Naive thymus-derived CD8-positive, alpha-beta T cell (primary cell): ENCODE measurements around the gene IFITM1. TPM values are rescaled to one million over a fixed set of nuclear protein-coding genes. Genes with fewer than 3 reads are reported as not detected.

Source experiments
- polyA plus RNA-seq, 3 donors: library from polyadenylated mRNA; unstranded; fragments of 300-500 nt; fragmentation: Illumina TruSeq; gene quantifications; one replicate each; pipeline ENCODE4 v1.2.3, GENCODE V29; 2021
- total RNA-seq, 8 experiments: library from RNA in 2 of 8; stranded (reverse) in 2 of 8; gene quantifications; one replicate each; pipeline ENCODE4 v1.2.3 and lab custom pipeline; 2021 to 2026

Gene IFITM1
- total and polyA plus RNA-seq, 5 experiments from 2014 or later: 90.0 to 2,198 (median 1,833) TPM

Other genes starting within 250 kb of the IFITM1 start
- not detected for gene SCGB1C1, start 121.0 kb upstream of the IFITM1 start, total RNA-seq
- not detected for gene SCGB1C1, start 121.0 kb upstream of the IFITM1 start, polyA plus RNA-seq
- gene BET1L, start 106.6 kb upstream of the IFITM1 start, total RNA-seq: 100 to 1,000 TPM; 110 to 122 TPM
- 10 to 100 TPM; 24.0 to 75.2 (median 59.2) TPM for gene BET1L, start 106.6 kb upstream of the IFITM1 start, polyA plus RNA-seq
- 10 to 100 TPM; 92.7 to 93.4 TPM for gene RIC8A, start 106.3 kb upstream of the IFITM1 start, total RNA-seq
- gene RIC8A, start 106.3 kb upstream of the IFITM1 start, polyA plus RNA-seq: 10 to 100 TPM; 68.6 to 93.1 (median 76.7) TPM
- 10 to 100 TPM; 33.6 to 33.7 TPM for gene SIRT3, start 77.7 kb upstream of the IFITM1 start, total RNA-seq
- 10 to 100 TPM in 2 of 3 donors, 1 to 10 TPM in 1; 6.5 to 14.6 (median 10.9) TPM for gene SIRT3, start 77.7 kb upstream of the IFITM1 start, polyA plus RNA-seq
- 10 to 100 TPM; 94.4 to 99.0 TPM for gene PSMD13, start 77.1 kb upstream of the IFITM1 start, total RNA-seq
- gene PSMD13, start 77.1 kb upstream of the IFITM1 start, polyA plus RNA-seq: 100 to 1,000 TPM; 196 to 223 (median 208) TPM
- gene NLRP6, start 35.6 kb upstream of the IFITM1 start, total RNA-seq: 10 to 100 TPM; 28.6 to 32.0 TPM
- gene NLRP6, start 35.6 kb upstream of the IFITM1 start, polyA plus RNA-seq: 10 to 100 TPM in 2 of 3 donors, 1 to 10 TPM in 1; 9.1 to 25.9 (median 19.1) TPM
- gene PGGHG, start 24.9 kb upstream of the IFITM1 start, total RNA-seq: 100 to 1,000 TPM; 662 to 707 TPM
- 10 to 100 TPM in 2 of 3 donors, 1 to 10 TPM in 1; 8.1 to 14.9 (median 11.2) TPM for gene PGGHG, start 24.9 kb upstream of the IFITM1 start, polyA plus RNA-seq
- not detected for gene IFITM5, start 14.5 kb upstream of the IFITM1 start, total RNA-seq
- gene IFITM5, start 14.5 kb upstream of the IFITM1 start, polyA plus RNA-seq: not detected
- gene IFITM2, start 6.2 kb upstream of the IFITM1 start, total RNA-seq: 100 to 1,000 TPM; 115 to 122 TPM
- gene IFITM2, start 6.2 kb upstream of the IFITM1 start, polyA plus RNA-seq: 1,000 to 10,000 TPM; 2,345 to 2,732 (median 2,362) TPM
- gene IFITM3, start 6.8 kb downstream of the IFITM1 start, total RNA-seq: 10 to 100 TPM; 11.3 to 11.9 TPM
- 100 to 1,000 TPM in 2 of 3 donors, 10 to 100 TPM in 1; 45.1 to 202 (median 196) TPM for gene IFITM3, start 6.8 kb downstream of the IFITM1 start, polyA plus RNA-seq
- gene B4GALNT4, start 55.5 kb downstream of the IFITM1 start, total RNA-seq: under 1 TPM; 0.16 to 0.39 TPM
- 1 to 10 TPM in 1 of 3 donors, not detected in 2; 1.3 TPM for gene B4GALNT4, start 55.5 kb downstream of the IFITM1 start, polyA plus RNA-seq
- gene PKP3, start 80.2 kb downstream of the IFITM1 start, total RNA-seq: under 1 TPM; 0.16 to 0.29 TPM
- gene PKP3, start 80.2 kb downstream of the IFITM1 start, polyA plus RNA-seq: under 1 TPM in 2 of 3 donors, not detected in 1; 0.15 to 0.47 TPM
- 100 to 1,000 TPM; 332 to 337 TPM for gene SIGIRR, start 101.0 kb downstream of the IFITM1 start, total RNA-seq
- gene SIGIRR, start 101.0 kb downstream of the IFITM1 start, polyA plus RNA-seq: 100 to 1,000 TPM; 195 to 233 (median 206) TPM
- gene ANO9, start 128.0 kb downstream of the IFITM1 start, total RNA-seq: 10 to 100 TPM; 70.1 to 78.6 TPM
- 1 to 10 TPM; 4.8 to 8.6 (median 7.3) TPM for gene ANO9, start 128.0 kb downstream of the IFITM1 start, polyA plus RNA-seq
- gene PTDSS2, start 136.2 kb downstream of the IFITM1 start, total RNA-seq: 10 to 100 TPM; 25.9 to 30.2 TPM
- 10 to 100 TPM in 2 of 3 donors, 1 to 10 TPM in 1; 9.0 to 13.0 (median 11.6) TPM for gene PTDSS2, start 136.2 kb downstream of the IFITM1 start, polyA plus RNA-seq
- gene RNH1, start 193.2 kb downstream of the IFITM1 start, total RNA-seq: 100 to 1,000 TPM; 102 to 107 TPM
- 100 to 1,000 TPM; 152 to 198 (median 170) TPM for gene RNH1, start 193.2 kb downstream of the IFITM1 start, polyA plus RNA-seq
- 10 to 100 TPM; 36.2 to 40.7 TPM for gene HRAS, start 221.5 kb downstream of the IFITM1 start, total RNA-seq
- gene HRAS, start 221.5 kb downstream of the IFITM1 start, polyA plus RNA-seq: 10 to 100 TPM in 2 of 3 donors, 1 to 10 TPM in 1; 8.6 to 26.7 (median 15.3) TPM
- gene LRRC56, start 223.5 kb downstream of the IFITM1 start, total RNA-seq: 1 to 10 TPM; 4.4 to 5.2 TPM
- 1 to 10 TPM in 1 of 3 donors, under 1 TPM in 2; 0.32 to 1.1 (median 0.44) TPM for gene LRRC56, start 223.5 kb downstream of the IFITM1 start, polyA plus RNA-seq
- 1 to 10 TPM; 6.5 to 7.2 TPM for gene LMNTD2, start 246.7 kb downstream of the IFITM1 start, total RNA-seq
- gene LMNTD2, start 246.7 kb downstream of the IFITM1 start, polyA plus RNA-seq: 1 to 10 TPM in 1 of 3 donors, under 1 TPM in 2; 0.96 to 1.9 (median 0.99) TPM
- 10 to 100 TPM; 33.7 to 37.6 TPM for gene RASSF7, start 246.9 kb downstream of the IFITM1 start, total RNA-seq
- 10 to 100 TPM; 22.5 to 32.3 (median 24.2) TPM for gene RASSF7, start 246.9 kb downstream of the IFITM1 start, polyA plus RNA-seq